CD14-positive monocyte (primary cell): Measurements from ENCODE around the gene KDM7A. TPM values are rescaled to one million over a fixed set of nuclear protein-coding genes. Genes with fewer than 3 reads are reported as not detected.

ENCODE experiments used
- DNase-seq, 3 donors: peaks; one replicate each; pipeline ENCODE4 v3.0.0-alpha.2; 2011 to 2022
- H2AFZ ChIP-seq: 2 replicates; pipeline ENCODE4 v1.6.0; 2012; ENCODE audit warnings: mild to moderate bottlenecking, low read depth, low read length, inconsistent platforms; ENCODE audit not compliant: insufficient read depth, poor library complexity, severe bottlenecking
- H3K27ac ChIP-seq, 2 donors: 1 replicate in 1 of 2; 2 replicates in 1 of 2; pipeline ENCODE4 v1.5.1; 2012 to 2013; ENCODE audit warnings: low read length in 2 of 2, control low read depth in 1 of 2, inconsistent platforms in 1 of 2, low read depth in 1 of 2, mild to moderate bottlenecking in 1 of 2
- H3K27me3 ChIP-seq, 2 donors: one replicate each; pipeline versions ENCODE4 v1.6.0 to v1.6.1; 2011 to 2013; ENCODE audit warnings: low read length in 2 of 2; ENCODE audit not compliant: control insufficient read depth in 2 of 2, insufficient read depth in 2 of 2
- H3K36me3 ChIP-seq, 2 donors: replicated peaks in 1 of 2; 1 replicate in 1 of 2; 2 replicates in 1 of 2; pipeline versions ENCODE4 v1.5.1 to v1.6.1; 2012 to 2013; ENCODE audit warnings: low read length in 2 of 2, control low read depth in 1 of 2, inconsistent platforms in 1 of 2, mild to moderate bottlenecking in 1 of 2; ENCODE audit not compliant: insufficient read depth in 2 of 2, control insufficient read depth in 1 of 2
- H3K4me1 ChIP-seq, 2 donors: 1 replicate in 1 of 2; 2 replicates in 1 of 2; pipeline versions ENCODE4 v1.5.1 to v1.6.1; 2012 to 2013; ENCODE audit warnings: low read length in 2 of 2, control low read depth in 1 of 2, inconsistent platforms in 1 of 2, mild to moderate bottlenecking in 1 of 2, moderate library complexity in 1 of 2; ENCODE audit not compliant: insufficient read depth in 2 of 2, control insufficient read depth in 1 of 2
- H3K4me2 ChIP-seq: replicated peaks from 2 replicates; pipeline ENCODE3; 2012; ENCODE audit warnings: low read length, moderate library complexity, mild to moderate bottlenecking; ENCODE audit not compliant: poor library complexity, severe bottlenecking; ENCODE audit errors: extremely low read depth
- H3K4me3 ChIP-seq, 3 experiments: fragments of 200-600 bp in 1 of 3; sonication (generic) in 1 of 3; replicated peaks in 1 of 3; 1 replicate in 2 of 3; 2 replicates in 1 of 3; pipeline ENCODE4 v1.5.1; 2011 to 2013; ENCODE audit warnings: low read length in 3 of 3, mild to moderate bottlenecking in 3 of 3, control low read depth in 2 of 3, low read depth in 2 of 3, inconsistent platforms in 1 of 3, moderate library complexity in 1 of 3
- H3K79me2 ChIP-seq: 2 replicates; pipeline ENCODE4 v1.6.0; 2012; ENCODE audit warnings: mild to moderate bottlenecking, control low read depth, inconsistent platforms, low read length, moderate library complexity; ENCODE audit not compliant: insufficient read depth
- H3K9ac ChIP-seq: 2 replicates; pipeline ENCODE4 v1.6.0; 2017; ENCODE audit warnings: low read length, mild to moderate bottlenecking; ENCODE audit not compliant: insufficient read depth, poor library complexity, severe bottlenecking
- H3K9me3 ChIP-seq, 2 donors: replicated peaks in 1 of 2; 1 replicate in 1 of 2; 2 replicates in 1 of 2; pipeline versions ENCODE4 v1.5.1 to v1.6.1; 2012 to 2013; ENCODE audit warnings: low read length in 2 of 2, control low read depth in 1 of 2; ENCODE audit not compliant: control insufficient read depth in 1 of 2, insufficient read depth in 1 of 2
- H4K20me1 ChIP-seq: 2 replicates; pipeline ENCODE4 v1.6.0; 2012; ENCODE audit warnings: mild to moderate bottlenecking, low read length, control low read depth, moderate library complexity; ENCODE audit not compliant: insufficient read depth
- H3K27ac Mint-ChIP-seq, 7 donors: one replicate each; pipeline ENCODE4 v1.8.0; 2020; ENCODE audit warnings: mild to moderate bottlenecking in 7 of 7, mixed read lengths in 7 of 7, moderate library complexity in 6 of 7, inconsistent platforms in 2 of 7
- H3K27me3 Mint-ChIP-seq, 3 donors: one replicate each; pipeline ENCODE4 v1.8.0; 2021 to 2022; ENCODE audit warnings: low read depth in 3 of 3, mild to moderate bottlenecking in 3 of 3, mixed read lengths in 3 of 3, moderate library complexity in 3 of 3, inconsistent platforms in 1 of 3
- H3K36me3 Mint-ChIP-seq, 2 donors: one replicate each; pipeline ENCODE4 v1.8.0; 2020; ENCODE audit warnings: mixed read lengths in 2 of 2, inconsistent platforms in 1 of 2, mild to moderate bottlenecking in 1 of 2
- H3K4me1 Mint-ChIP-seq: one replicate; pipeline ENCODE4 v1.8.0; 2020; ENCODE audit warnings: mild to moderate bottlenecking, mixed read lengths
- H3K4me3 Mint-ChIP-seq, 2 donors: one replicate each; pipeline ENCODE4 v1.8.0; 2020; ENCODE audit warnings: mild to moderate bottlenecking in 2 of 2, mixed read lengths in 2 of 2, moderate library complexity in 1 of 2
- H3K9me3 Mint-ChIP-seq, 7 donors: one replicate each; pipeline ENCODE4 v1.8.0; 2020 to 2022; ENCODE audit warnings: mixed read lengths in 7 of 7, mild to moderate bottlenecking in 6 of 7, moderate library complexity in 6 of 7, inconsistent platforms in 2 of 7
- CTCF ChIP-seq: fragments of 200-600 bp; IDR thresholded peaks from one replicate; pipeline ENCODE4 v1.8.0; 2022; ENCODE audit warnings: antibody characterized with exemption, mild to moderate bottlenecking
- WGBS: methylation state at CpG from one replicate; pipeline ENCODE4 v1.1.5; 2013; ENCODE audit warnings: missing lambda C conversion rate; ENCODE audit not compliant: insufficient coverage; 5-methylcytosine and 5-hydroxymethylcytosine counted together
- intact Hi-C, 2 donors: fragments of 100-400 bp; cut with micrococcal nuclease; formaldehyde crosslinking; loops; one replicate each; pipeline versions ENCODE4 v1.15.0 to v1.15.1; 2023
- polyA plus RNA-seq, 3 donors: library from polyadenylated mRNA; depleted of rRNA in 1 of 3; unstranded in 2 of 3; stranded (reverse) in 1 of 3; fragments of 300-500 nt in 2 of 3; fragments of >200 nt in 1 of 3; fragmentation: Illumina TruSeq in 2 of 3; gene quantifications; 1 replicate in 2 of 3; 2 replicates in 1 of 3; pipeline ENCODE4 v1.2.3, GENCODE V29; 2012 to 2021

The KDM7A gene
- polyA plus RNA-seq, 3 donors = 4.9 to 37.9 (median 7.9) TPM

- WGBS = under 1% methylated on average over 94 of the region's 95 CpGs
- H3K27ac ChIP-seq = peak overlapping the region; percentile 74 to 95
- peak overlapping the region; percentile 77 for H3K4me2 ChIP-seq
- Mint-ChIP-seq H3K27me3 (peaks cover 4 to 20% (median 11%) of the 10 kb centered on the region in 3 donors), H3K4me1 (peaks cover 46% of the 10 kb centered on the region), H3K4me3 (peak overlapping the region; percentile 82 to 83), H3K9me3 (peaks cover 7 to 17% (median 13%) of the 10 kb centered on the region in 7 donors), H3K36me3 (peaks cover 9 to 17% of the 10 kb centered on the region in 2 donors), H3K27ac (peak overlapping the region; percentile 92 to 97 (median 95))
- peak overlapping the region; percentile 55 for H2AFZ ChIP-seq
- H3K4me1 ChIP-seq = peaks cover 29 to 40% of the 10 kb centered on the region in 2 donors
- peak in 1 of 3 donors; percentile 9 for DNase-seq
- peaks cover 0 to 5% of the 10 kb centered on the region in 2 donors for H3K9me3 ChIP-seq
- H4K20me1 ChIP-seq = peaks cover 39% of the 10 kb centered on the region
- peaks cover 48% of the 10 kb centered on the region for H3K79me2 ChIP-seq
- peaks cover 0 to 15% of the 10 kb centered on the region in 2 donors for H3K36me3 ChIP-seq
- peak overlapping the region; percentile 36 to 93 (median 90) for H3K4me3 ChIP-seq
- TF ChIP-seq CTCF = no peak
- H3K27me3 ChIP-seq = peaks cover 3 to 12% of the 10 kb centered on the region in 2 donors
- H3K9ac ChIP-seq = peak overlapping the region; percentile 99
- intact Hi-C loops = loop anchor here (2.0 to 5.0 kb wide), 3 partner anchors 56 to 151 kb away; no protein-coding TSS in a partner anchor
Observed at GRCh38 chr7:140176122-140176701, 571 bp downstream of the KDM7A start.

GRCh38 chr7:140175221-140176121 is 1.3 kb downstream of the KDM7A start:
- Mint-ChIP-seq H3K36me3 (peaks cover 13 to 22% of the 10 kb centered on the region in 2 donors), H3K27me3 (peaks cover 2 to 14% (median 5%) of the 10 kb centered on the region in 3 donors), H3K4me3 (peak overlapping the region; percentile 82 to 83), H3K9me3 (peaks cover 7 to 17% (median 13%) of the 10 kb centered on the region in 7 donors), H3K4me1 (peaks cover 51% of the 10 kb centered on the region), H3K27ac (peak overlapping the region; percentile 92 to 97 (median 95))
- H3K4me1 ChIP-seq = peaks cover 31 to 40% of the 10 kb centered on the region in 2 donors
- H3K27me3 ChIP-seq = peaks cover 0 to 4% of the 10 kb centered on the region in 2 donors
- H3K4me3 ChIP-seq = peak overlapping the region; percentile 36 to 93 (median 90)
- peaks cover 0 to 15% of the 10 kb centered on the region in 2 donors for H3K36me3 ChIP-seq
- peak; percentile 52 for TF ChIP-seq CTCF
- under 1% methylated on average over 71 of the region's 72 CpGs for WGBS
- H3K9ac ChIP-seq = peak overlapping the region; percentile 99
- H3K79me2 ChIP-seq = peaks cover 55% of the 10 kb centered on the region
- H3K4me2 ChIP-seq = peak overlapping the region; percentile 77
- peak overlapping the region; percentile 55 for H2AFZ ChIP-seq
- intact Hi-C loops = loop anchor here (1.0 to 5.0 kb wide), 4 partner anchors 57 to 151 kb away; no protein-coding TSS in a partner anchor
- peak overlapping the region; percentile 74 to 95 for H3K27ac ChIP-seq
- DNase-seq = peak; percentile 91 to 96 (median 91)
- H3K9me3 ChIP-seq = peaks cover 0 to 5% of the 10 kb centered on the region in 2 donors
- H4K20me1 ChIP-seq = peaks cover 46% of the 10 kb centered on the region
